ENCODE data around the gene B3GAT3. TPM values are rescaled to one million over a fixed set of nuclear protein-coding genes. Genes with fewer than 3 reads are reported as not detected.

B3GAT3 gene
- total RNA-seq, 2 donors from 2014 or later, result 21.8 to 37.7 TPM

DNA sequence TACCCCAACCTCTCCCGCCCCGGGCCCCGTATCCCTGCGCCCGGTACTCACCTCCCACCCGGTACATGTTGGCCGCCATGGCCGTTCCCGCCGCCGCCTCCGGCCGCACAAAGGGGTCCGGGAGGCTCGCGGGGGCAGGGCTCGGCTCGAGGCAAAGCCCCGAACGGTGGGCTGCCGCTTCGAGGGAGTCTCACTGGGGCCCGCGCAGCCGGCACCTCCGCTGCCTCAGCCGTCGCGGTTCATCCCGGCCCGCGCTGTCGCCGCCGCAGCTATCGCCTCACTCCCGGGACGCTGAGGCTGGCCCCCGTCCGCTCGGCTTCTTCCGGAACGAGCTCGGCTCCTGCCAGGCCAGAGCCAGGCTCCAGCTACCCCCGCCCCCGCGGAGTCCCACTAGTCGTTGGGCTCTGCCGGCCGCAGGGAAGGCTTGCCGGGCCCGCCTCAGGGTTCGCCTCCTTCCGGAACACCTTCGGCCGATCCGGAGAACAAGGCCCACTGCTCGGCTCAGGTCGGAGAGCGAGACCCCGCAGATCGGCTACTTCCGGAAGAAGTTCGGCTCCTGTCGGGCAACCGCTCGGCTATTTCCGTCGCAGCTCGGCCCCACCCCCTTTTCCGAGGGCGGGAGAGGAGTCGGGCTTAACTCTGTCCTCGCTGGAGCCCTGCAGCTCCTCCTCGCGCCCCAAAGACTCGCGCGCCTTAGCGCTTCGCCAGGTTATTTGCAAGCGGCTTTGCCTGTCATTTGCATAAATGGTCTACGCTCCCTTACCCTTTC lies 20.2 kb downstream of the B3GAT3 start, which contains the start of gene MTA2:
Gene MTA2 (minus strand): TSS at position 494 of the 769 bp plus-strand sequence. CDS start 415 bp downstream, at position 79.
- peaks cover 6% of the 10 kb centered on the region for H3K36me3 ChIP-seq
- no peak for TF ChIP-seq CTCF (IDR thresholded peaks at IDR 0.05)

DNA sequence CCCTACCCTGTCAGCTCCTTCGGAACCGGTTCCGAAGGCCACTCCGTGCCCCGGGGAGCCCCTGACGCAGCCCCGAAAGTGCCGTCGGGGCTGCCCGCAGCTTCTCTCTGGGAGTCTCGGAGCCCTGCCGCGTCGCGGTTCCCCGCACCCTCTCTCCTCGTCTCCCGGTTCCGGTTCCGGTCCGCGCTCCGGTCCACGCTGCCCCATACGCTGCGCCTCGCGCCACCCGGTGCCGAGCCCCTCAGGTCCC lies 20.7 kb downstream of the B3GAT3 start:
- DNase-seq, result peak; percentile 54
- intact Hi-C loops (cut with DNase I), result no loop called here

More for the DNA sequence above, 20.2 kb downstream of the B3GAT3 start, which contains the start of gene MTA2:
- Histone ChIP-seq H3K27me3 (no peaks in the 10 kb centered on the region), H3K4me3 (peak within 1 kb of the TSS; percentile 87), H3K9ac (ENCODE audit: low read depth in 2 of 2, low read length in 2 of 2) (peak within 1 kb of the TSS; percentile 97 to 98), H3K9me3 (no peaks in the 10 kb centered on the region), H3K27ac (peak within 1 kb of the TSS; percentile 99), H3K4me1 (peaks cover 5% of the 10 kb centered on the region)
- intact Hi-C loops (cut with DNase I), result no loop called here
- peak; percentile 97 for DNase-seq

GRCh38 chr11:62600367-62601121 lies 21.2 kb downstream of the B3GAT3 start:
- no peak for DNase-seq
- H3K27me3 ChIP-seq, result no peaks in the 10 kb centered on the region
- H3K36me3 ChIP-seq, result peaks cover 6% of the 10 kb centered on the region
- no peaks in the 10 kb centered on the region for H3K9me3 ChIP-seq
- peaks cover 5% of the 10 kb centered on the region for H3K4me1 ChIP-seq
- H3K4me3 ChIP-seq, result peak overlapping the region; percentile 87
- intact Hi-C loops (cut with DNase I), result no loop called here
- H3K9ac ChIP-seq (ENCODE audit: low read depth in 2 of 2, low read length in 2 of 2), result peak overlapping the region; percentile 97 to 98
- H3K27ac ChIP-seq, result peak overlapping the region; percentile 99
- no peak for TF ChIP-seq CTCF (IDR thresholded peaks at IDR 0.05)

More for the DNA sequence above, 20.7 kb downstream of the B3GAT3 start:
- Histone ChIP-seq H3K36me3 (peaks cover 6% of the 10 kb centered on the region), H3K4me3 (peak overlapping the region; percentile 87), H3K27me3 (no peaks in the 10 kb centered on the region), H3K9me3 (no peaks in the 10 kb centered on the region), H3K4me1 (peaks cover 5% of the 10 kb centered on the region), H3K9ac (ENCODE audit: low read depth in 2 of 2, low read length in 2 of 2) (peak overlapping the region; percentile 97 to 98), H3K27ac (peak overlapping the region; percentile 99)
- no peak for TF ChIP-seq CTCF (IDR thresholded peaks at IDR 0.05)

DNA sequence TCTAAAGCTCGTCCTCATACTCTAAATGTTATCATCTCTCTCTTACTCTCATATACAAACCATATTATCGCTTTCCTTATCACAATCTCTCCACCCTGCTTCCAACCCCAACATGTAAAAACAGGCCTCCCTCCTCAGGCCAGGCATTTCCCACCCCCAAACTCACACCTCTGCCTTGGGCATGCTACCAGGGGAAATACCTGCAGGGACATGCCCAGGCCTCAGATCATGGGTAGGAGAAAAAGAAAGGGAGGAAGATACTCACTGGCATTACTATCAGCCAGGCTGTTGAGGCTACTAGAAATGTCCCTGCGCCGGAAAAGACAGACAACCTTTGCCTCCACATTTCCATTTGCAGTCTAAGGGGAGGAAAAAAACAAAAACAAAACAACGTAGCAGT lies 21.9 kb downstream of the B3GAT3 start:
- Histone ChIP-seq H3K4me3 (peak overlapping the region; percentile 87), H3K36me3 (peaks cover 6% of the 10 kb centered on the region), H3K27ac (peak overlapping the region; percentile 99), H3K9ac (ENCODE audit: low read depth in 2 of 2, low read length in 2 of 2) (peak overlapping the region; percentile 47 to 97), H3K4me1 (peaks cover 5% of the 10 kb centered on the region), H3K9me3 (no peaks in the 10 kb centered on the region), H3K27me3 (no peaks in the 10 kb centered on the region)
- TF ChIP-seq CTCF (IDR thresholded peaks at IDR 0.05), result no peak
- intact Hi-C loops (cut with DNase I), result loop anchor here (10.0 kb wide), 1 partner anchor 95 kb away; no protein-coding TSS in a partner anchor
- no peak for DNase-seq

- Histone ChIP-seq H3K4me3 (no peak overlapping the region), H3K36me3 (peaks cover 6% of the 10 kb centered on the region), H3K27me3 (no peaks in the 10 kb centered on the region), H3K9me3 (no peaks in the 10 kb centered on the region), H3K9ac (ENCODE audit: low read depth in 2 of 2, low read length in 2 of 2) (peak overlapping the region in 1 of 2 donors; percentile 97), H3K27ac (peak overlapping the region; percentile 17), H3K4me1 (peaks cover 5% of the 10 kb centered on the region)
- no peak for TF ChIP-seq CTCF (IDR thresholded peaks at IDR 0.05)
- intact Hi-C loops (cut with DNase I), result loop anchor here (10.0 kb wide), 1 partner anchor 96 kb away; no protein-coding TSS in a partner anchor
- DNase-seq, result peak; percentile 94
These were observed 22.6 kb downstream of the B3GAT3 start for GRCh38 chr11:62599069-62599696.

Data from colonic mucosa (tissue), 4 donors.